Activated CD8-positive, alpha-beta memory T cell treated with anti-CD3 and anti-CD28 coated beads, Interleukin-2, amount 50 U/mL, for 24 hours (primary cell): ENCODE measurements around the gene GFOD2.
"Not testable (repeated sequence)": the region's sequence is repeated elsewhere in the genome, so short reads cannot be mapped to it uniquely, and the experiment has no call there.

Source experiments
- DNase-seq: peaks from one replicate; pipeline ENCODE4 v3.0.0-alpha.2; 2020; ENCODE audit errors: extremely low read depth

GFOD2 gene, protein sequence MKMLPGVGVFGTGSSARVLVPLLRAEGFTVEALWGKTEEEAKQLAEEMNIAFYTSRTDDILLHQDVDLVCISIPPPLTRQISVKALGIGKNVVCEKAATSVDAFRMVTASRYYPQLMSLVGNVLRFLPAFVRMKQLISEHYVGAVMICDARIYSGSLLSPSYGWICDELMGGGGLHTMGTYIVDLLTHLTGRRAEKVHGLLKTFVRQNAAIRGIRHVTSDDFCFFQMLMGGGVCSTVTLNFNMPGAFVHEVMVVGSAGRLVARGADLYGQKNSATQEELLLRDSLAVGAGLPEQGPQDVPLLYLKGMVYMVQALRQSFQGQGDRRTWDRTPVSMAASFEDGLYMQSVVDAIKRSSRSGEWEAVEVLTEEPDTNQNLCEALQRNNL

DNA sequence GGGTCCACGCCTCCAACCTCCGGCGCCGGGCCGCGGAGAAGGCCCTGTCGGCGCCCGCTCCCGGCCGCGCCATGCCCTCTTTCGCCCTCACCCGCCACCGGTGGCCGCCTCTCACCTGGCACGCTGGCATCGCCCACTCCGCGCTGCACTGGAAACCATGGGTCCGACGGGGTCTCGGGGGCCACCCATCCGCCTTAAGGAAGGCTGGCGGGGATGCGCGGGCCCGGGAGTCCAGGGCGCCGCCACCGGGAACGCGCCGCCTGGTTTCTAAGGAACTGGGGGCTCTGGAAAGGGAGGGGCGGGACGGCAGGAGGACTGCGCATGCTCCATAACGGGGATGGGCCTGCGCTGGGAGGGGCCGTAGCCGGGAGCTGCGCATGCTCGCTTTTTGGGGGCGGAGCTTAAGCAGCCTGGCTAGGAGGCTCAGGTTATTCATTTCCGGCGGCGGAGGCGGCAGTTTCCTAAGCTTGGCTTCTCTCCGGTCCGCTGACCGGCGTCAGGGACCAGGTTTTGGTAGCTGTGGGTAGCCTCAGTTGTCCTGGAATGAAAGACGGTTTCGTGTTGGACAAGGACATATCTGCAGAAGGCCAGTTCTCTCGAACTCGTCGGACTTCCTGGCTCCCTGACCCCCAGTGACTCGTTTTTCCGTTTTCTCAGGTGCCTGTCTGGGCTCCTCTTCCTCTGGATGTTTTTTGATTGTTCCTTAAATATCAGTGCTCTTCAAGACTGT lies at the start of gene GFOD2:
GFOD2 (minus strand) TSS at position 269 of the 730 bp plus-strand sequence. CDS start 33,601 bp downstream, outside the sequence.
- peak; percentile 97 for DNase-seq

DNA sequence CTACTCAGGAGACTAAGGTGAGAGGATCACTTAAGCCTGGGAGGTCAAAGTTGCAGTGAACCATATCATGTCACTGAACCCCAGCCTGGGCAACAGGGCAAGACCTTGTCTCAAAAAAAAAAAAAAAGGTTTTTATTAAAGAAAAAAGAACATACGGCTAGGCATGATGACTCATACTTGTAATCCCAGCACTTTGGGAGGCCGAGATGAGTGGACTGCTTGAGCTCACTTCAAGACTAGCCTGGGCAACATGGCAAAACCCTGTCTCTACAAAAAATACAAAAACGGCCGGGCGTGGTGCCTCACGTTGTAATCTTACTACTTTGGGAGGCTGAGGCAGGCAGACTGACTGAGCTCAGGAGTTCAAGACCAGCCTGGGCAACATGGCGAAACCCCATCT lies 48.8 kb upstream of the GFOD2 start:
- DNase-seq = no peak

DNA sequence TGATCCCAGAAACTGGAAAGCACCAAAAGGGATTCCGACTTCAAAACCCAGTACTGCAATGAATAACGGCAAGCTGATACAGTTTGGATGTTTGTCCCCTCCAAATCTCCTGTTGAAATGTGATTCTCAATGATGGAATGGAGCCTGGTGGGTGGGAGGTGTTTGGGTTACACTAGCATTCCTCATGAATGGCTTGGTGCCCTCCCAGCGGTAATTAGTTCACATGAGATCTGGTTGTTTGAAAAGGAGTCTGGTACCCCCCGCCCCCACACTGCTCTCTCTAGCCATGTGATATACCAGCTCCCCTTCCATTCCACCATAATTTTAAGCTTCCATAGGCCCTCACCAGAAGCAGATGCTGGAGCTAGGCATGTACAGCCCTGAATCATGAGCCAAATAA lies 47.2 kb upstream of the GFOD2 start:
- DNase-seq = no peak

DNA sequence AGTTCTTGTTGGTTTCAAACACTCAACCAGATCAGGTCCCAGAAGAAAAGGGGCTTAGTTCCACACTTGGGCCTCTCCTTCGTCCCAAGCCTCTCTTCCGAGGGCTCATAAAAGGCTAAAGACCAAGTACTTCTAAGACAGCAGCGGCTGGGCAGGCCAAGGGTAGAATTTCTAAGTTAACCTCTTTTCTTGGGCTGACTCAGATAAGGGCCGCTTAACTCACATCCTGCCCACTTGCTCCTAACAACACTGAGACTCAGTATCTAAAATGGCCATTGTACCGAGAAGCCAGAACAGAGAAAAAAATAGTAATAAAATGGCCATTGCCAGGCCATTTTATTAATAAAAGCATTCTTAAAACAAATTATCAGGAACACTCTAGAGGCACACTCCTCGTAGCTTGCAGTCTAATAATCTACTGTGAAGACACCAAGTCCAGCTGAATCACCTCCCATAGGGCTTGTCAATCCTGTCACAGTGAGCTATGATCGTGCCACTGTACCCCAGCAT lies 45.1 kb upstream of the GFOD2 start:
- DNase-seq = no peak

DNA sequence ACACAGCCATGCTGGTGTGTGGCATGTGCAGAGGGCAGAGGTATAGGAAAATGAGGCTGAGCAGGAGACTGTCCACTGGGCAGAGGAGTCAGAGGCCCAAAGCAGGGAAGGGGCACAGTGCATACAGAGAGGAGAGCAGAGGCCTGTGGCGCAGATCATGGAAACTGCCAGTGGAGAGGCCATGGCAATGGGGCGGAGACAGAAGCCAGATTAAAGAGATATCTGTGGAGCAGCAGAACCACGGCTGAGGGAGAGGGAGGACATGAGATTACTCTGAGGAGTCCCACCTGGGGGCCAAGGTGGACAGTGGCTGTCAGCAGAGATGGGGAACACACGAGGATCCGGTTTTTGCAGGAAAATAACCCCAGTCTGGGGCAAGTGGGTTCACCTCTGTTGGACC lies 44.0 kb upstream of the GFOD2 start:
- no peak for DNase-seq

DNA sequence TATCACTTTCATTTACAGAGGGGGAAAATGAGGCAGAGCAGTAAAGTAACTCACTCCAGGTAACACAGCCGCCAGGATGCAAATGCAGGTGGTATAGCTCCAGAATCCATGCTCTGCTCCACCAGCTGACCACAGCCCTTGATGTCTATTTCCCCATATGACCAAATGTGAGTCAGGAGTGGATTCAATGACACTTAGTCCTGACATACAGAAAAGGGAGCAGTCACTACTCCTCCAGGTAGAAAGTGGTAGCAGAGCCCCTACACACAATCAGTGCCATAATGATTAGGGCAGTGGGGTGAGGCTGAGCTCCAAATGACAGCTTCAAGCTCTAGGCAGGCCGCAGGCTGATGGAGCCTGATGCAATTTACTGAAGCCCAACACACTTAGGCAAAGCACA lies 43.3 kb upstream of the GFOD2 start:
- no peak for DNase-seq

DNA sequence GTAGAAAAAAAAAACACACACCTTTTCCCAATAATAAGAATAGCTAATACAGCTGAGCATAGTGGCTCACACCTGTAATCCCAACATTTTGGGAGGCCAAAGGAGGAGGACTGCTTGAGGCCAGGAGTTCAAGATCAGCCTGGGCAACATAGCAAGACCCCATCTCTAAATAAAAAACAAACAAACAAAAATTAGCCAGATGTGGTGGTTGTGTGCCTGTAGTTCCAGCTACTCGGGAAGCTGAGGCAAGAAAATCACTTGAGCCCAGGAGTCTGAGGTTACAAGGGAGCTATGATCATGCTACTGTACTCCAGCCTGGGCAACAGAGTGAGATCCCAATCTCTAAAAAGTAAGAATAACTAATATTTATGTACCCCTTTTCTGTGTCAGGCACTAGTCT lies 42.8 kb upstream of the GFOD2 start:
- no peak for DNase-seq

DNA sequence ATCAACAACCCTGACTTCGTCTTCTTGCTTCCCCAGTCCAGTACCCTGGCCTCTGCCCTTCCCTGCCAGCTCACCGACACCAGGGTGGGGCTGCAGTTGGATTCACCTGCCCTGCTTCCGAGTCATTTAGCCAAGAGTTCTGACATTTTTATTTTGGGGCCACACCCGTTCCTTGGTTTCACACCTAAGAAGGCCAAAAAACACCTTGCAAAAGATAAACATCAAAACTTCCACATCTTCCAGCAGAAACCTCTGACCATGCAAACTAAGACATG lies 41.8 kb upstream of the GFOD2 start:
- no peak for DNase-seq

DNA sequence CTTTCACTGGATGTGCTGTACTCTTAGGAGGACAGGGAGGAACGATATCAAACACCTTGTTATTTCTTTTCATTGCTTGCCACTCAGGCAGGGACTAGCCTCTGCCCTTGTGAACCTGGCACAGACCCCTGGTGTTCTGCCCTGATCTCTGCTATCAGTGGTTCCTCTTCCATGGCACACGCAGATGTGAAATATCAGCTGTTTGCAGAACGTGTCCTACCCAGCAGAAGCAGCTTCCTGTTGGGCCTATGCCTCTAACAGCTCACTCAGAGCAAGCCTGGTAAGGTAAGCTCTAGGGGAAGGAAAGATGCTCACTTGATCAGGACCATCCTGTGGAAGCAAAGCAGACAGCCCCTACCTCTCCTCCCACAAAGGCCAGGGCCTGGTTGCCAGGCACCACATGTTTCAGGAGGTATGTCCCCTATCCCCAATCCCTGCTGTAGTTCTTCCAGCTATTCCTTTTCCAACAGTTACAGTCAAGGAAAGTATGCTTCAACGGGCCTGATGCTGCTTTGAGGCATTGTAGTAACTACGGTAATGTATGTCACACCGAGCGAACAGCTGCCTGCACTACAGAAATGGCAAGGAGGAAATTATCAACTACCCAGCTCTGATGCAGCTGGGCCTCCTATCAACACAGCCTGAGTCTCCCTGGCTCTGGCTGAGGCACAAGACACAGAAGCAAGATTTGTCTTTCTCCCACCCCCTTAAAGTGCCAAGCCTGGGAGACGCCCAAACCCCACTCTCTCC lies 41.3 kb upstream of the GFOD2 start:
- no peak for DNase-seq

DNA sequence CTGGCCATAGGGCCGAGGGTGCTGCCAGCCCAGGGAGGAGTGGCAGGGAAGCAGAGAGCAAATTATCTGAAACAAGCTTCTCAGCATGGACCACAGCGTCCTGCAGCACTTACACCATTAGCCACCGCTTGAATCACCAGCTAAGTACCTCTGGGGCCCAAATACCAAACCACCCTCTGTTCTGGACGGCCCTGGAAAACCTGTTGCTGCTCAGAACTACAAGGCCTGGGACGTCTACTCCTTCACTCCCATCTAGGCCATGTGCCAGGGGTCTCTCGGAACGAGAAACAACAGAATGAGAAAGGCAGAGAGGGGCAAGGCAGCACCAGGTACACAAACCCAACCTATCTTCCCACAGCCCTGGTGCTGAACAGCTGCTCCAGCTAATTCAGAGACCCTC lies 39.9 kb upstream of the GFOD2 start:
- DNase-seq = no peak

DNA sequence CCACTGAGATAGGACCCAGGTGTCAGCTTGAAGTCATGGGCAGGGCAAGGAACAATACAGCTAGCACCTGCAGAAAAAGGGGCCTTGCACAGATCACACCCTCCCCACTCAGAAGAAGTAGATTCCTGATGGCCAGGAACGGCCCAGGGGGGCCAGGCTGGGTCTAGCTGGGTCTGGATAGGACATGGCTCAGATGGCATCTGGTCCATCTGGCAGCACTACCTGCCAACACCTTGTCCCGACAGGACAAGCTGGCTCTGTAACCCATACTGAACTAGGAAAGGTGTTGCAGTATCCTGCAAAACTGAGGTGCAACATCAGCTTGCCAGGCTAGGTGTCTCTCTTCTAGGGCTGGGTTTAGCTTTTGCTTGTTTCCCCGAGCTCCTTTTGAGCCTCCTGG lies 38.9 kb upstream of the GFOD2 start:
- DNase-seq = no peak

DNA sequence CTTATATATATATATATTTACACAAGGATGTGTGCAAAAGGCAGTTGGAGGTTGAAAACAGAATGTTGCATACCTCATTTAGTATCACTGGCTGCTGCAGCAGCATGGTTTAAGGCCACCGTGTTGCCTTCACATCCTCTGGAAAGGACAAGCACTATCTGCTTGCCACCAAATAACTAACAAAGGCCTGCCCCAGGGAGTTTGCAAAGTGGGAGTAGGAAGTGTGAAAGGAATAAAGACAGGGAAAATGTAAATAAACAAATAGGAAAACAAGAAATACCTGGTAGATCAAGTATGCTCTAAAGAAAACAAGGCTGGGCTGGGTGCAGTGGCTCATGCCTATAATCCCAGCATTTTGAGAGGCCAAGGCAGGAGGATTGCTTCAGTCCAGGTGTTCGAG lies 33.5 kb upstream of the GFOD2 start:
- DNase-seq = no peak

DNA sequence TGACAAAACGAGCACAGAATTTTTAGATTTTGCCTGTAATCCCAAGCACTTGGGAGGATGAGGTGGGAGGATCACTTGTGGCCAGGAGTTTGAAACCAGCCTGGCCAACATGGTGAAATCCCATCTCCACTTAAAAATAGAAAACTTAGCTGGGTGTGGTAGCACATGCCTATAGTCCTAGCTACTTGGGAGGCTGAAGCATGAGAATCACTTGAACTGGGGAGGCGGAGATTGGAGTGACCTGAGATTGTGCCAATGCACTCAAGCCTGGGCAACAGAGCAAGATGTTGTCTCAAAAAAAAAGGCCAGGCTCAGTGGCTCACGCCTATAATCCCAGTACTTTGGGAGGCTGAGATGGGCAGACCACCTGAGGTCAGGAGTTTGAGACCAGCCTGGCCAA lies 32.2 kb upstream of the GFOD2 start:
- not testable (repeated sequence) for DNase-seq

DNA sequence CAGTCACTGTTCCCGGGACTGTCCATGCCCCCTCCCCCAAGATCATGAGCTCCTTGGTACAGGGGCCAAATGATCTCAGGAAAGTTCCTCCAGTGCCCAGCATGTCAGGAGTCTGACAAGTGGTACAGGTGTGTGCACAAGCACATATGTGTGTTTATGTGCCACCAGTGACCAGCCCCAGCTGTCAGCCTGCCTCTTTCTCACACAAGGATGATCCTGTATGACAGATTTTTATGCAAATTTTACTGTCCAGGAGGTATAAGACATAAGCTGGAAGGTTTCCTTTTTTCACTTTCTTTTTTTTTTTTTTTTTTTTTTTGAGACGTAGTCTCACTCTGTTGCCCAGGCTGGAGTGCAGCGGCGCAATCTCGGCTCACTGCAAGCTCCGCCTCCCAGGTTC lies 31.4 kb upstream of the GFOD2 start:
- no peak for DNase-seq

DNA sequence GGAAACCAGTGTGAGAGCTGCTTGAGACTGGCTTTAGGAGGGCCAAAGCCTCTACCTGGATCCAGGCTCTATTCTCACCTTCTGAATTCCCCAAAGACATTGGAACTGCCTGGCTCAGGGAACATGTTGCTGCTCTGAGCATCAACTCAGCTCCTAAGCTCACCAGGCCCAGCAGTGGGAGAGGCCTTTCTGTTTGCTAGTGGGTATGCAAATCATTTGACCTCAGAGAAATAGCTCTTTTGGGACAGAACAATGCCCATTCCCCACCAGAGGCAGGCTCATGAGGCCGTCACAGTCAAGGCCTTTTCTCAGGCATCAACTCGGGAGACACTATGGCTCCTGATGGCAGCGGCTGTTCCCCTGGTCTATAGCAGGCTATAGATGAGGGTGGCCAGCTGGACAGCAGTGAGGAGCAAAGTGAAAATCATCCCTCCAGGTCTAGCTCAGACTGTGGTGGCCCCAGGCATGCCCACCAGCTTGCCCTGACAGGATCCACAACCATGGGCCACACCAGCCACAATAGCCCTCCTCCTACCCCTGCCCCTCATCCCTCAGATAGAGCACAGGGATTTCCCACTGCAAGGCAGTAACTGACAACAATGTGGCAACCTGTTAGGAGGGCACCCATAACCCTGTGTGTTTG lies 30.4 kb upstream of the GFOD2 start:
- no peak for DNase-seq

DNA sequence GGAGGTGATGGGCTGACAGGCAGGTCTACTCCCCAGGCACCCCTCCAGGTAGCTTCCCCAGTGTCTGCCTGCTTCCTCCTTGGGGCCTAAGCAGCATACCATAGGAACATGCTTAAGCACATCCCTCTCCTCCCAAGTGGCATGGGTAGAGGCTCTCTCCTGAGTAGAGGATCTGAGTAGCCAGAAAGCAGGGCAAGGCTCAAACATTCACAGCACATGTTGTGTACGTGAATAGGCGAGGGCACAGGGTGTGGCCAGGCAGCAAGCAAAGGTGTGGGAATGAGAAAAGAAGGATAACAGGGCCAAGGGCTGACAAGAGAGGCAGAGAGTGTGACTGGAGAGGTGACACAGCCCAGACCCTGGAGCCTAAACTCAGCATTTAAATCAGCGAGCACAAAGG lies 29.7 kb upstream of the GFOD2 start:
- DNase-seq = no peak

DNA sequence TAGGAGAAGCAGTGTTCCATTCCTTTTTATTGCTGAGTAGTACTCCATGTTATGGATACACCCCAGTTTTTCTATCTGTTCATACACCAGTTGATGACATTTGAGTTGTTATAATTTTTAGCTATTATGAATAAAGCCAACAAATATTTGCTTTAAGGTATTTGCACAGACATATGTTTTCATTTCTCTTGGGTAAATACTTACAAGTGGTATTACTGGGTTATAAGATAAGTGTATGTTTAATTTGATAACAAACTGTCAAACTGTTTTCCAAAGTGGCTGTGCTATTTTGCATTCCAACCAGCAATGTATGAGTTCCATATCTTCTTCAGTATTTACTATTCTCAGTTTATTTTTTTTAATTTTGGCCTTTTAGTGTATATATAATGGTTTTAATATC lies 27.7 kb upstream of the GFOD2 start:
- DNase-seq = no peak

DNA sequence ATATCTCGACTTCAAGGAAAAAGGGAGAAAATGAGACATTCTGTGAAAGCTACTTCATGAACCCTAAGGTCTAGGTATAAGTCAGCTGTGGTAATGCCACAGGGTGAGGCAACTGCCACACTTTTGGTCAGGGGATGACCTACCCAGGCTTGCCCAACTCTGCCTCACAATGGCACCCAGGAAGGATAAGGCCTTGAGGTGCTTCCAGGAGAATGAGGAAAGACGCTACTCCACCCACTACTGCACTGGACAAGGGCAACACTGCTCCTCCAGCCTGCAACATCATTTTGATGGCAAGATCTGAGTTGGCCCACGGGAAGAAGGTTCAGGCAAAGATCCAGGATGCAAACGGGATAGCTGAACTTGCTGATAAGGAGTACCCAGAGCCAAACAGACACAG lies 22.0 kb upstream of the GFOD2 start:
- DNase-seq = no peak

DNA sequence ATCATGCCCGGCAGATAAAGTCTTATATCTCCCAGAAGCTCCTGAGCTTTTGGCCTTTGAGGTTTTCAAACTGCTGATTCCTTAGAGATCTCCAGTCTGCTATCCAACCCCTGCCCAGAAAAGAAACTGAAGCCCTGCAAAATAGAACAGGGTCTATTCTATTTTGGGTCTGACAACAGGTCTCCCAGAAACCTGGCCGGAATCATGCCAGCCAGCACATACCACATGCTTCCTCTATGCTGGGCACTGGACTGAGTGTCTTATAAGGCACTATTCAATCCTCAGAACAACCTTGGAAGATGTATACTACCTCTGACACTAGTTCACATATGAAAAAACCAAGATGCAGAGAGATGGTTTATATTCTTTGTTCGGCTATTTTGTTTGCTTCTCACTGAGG lies 21.3 kb upstream of the GFOD2 start:
- DNase-seq = no peak

DNA sequence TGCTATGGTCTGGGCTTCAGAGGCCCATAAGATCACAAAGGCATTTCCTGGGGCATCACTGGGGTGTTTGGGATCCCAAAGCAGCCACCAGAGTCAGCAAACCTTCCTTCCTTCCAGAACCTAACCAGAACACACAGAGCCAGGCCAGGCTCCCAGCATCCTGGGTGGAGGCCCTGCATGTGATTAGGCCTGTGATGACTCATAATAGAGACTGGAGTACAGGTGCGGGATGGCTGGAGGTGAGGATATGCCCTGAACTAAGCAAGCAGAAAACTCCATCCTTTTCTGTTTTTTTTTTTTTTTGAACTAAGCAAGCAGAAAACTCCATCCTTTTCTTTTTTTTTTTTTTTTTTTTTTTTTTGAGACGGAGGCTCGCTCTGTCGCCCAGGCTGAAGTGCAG lies 17.7 kb upstream of the GFOD2 start:
- DNase-seq = no peak

DNA sequence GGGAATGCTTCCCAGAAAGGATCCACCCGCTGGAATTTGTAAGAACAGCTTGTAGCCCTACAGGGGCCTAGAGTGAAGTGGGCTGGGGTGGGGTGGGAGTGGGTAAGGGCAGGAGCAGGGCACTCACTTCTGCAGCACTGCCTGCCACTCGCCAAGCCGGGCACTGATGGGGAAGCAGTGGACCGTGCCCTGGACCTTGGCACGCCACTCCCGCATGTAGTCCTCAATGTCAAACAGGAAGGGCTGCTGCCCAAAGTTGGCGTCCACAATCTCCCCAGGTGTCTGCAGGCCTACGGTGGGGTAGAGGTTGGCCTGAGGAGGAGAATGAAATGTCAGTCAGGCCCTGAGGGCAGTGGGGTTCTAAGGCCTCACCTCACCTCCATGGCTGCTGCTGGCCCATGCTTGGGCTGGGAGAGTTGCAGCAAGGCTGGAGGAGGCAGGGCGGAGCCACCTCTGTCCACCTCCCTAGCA lies 15.7 kb upstream of the GFOD2 start:
- no peak for DNase-seq
